GM23338 (cell line): ENCODE data around the gene ATP5IF1. TPM values are rescaled to one million over a fixed set of nuclear protein-coding genes. Genes with fewer than 3 reads are reported as not detected.
A peak's percentile ranks its signal among the peaks of the same experiment; 100 is the strongest.

Experiments used
- ATAC-seq: fragments of 200-7000 bp; cut with Tn5 transposase; 3 replicates; pipeline ENCODE4 v1.9.1; 2020
- DNase-seq: peaks from one replicate; pipeline ENCODE4 v3.0.0-alpha.2; 2015; ENCODE audit warnings: low spot score
- H2AFZ ChIP-seq: fragments of 200-600 bp; sonication (generic); 2 replicates; pipeline ENCODE4 v1.8.0; 2016; ENCODE audit warnings: antibody characterized with exemption, mild to moderate bottlenecking, moderate library complexity
- H3F3A ChIP-seq: fragments of 200-600 bp; sonication (generic); replicated peaks from 2 replicates; pipeline ENCODE4 v1.8.0; 2017; ENCODE audit warnings: antibody characterized with exemption, mixed run types, low read depth
- H3K27ac ChIP-seq: fragments of 200-600 bp; sonication (generic); 2 replicates; pipeline ENCODE4 v1.6.1; 2016; ENCODE audit warnings: low read depth
- H3K27me3 ChIP-seq: fragments of 200-600 bp; sonication (generic); 2 replicates; pipeline ENCODE4 v1.8.0; 2016; ENCODE audit warnings: mild to moderate bottlenecking, mixed run types, moderate library complexity; ENCODE audit not compliant: insufficient read depth
- H3K36me3 ChIP-seq: fragments of 200-600 bp; sonication (generic); 2 replicates; pipeline ENCODE4 v1.8.0; 2016; ENCODE audit warnings: mild to moderate bottlenecking; ENCODE audit not compliant: insufficient read depth
- H3K4me1 ChIP-seq: fragments of 200-600 bp; sonication (generic); 2 replicates; pipeline ENCODE4 v1.8.0; 2016; ENCODE audit warnings: mild to moderate bottlenecking, moderate library complexity; ENCODE audit not compliant: insufficient read depth
- H3K4me2 ChIP-seq: fragments of 200-600 bp; sonication (generic); 2 replicates; pipeline ENCODE4 v1.7.1; 2017; ENCODE audit warnings: mixed run types
- H3K4me3 ChIP-seq: fragments of 200-600 bp; sonication (generic); 2 replicates; pipeline ENCODE4 v1.6.1; 2016; ENCODE audit warnings: mixed run types
- H3K79me2 ChIP-seq: fragments of 200-600 bp; sonication (generic); replicated peaks from 2 replicates; pipeline ENCODE4 v1.8.0; 2017; ENCODE audit warnings: mild to moderate bottlenecking; ENCODE audit not compliant: insufficient read depth
- H3K9me2 ChIP-seq: fragments of 200-600 bp; sonication (generic); 2 replicates; pipeline ENCODE4 v1.8.0; 2017; ENCODE audit not compliant: insufficient read depth
- H4K20me1 ChIP-seq: fragments of 200-600 bp; sonication (generic); replicated peaks from 2 replicates; pipeline ENCODE4 v1.8.0; 2017; ENCODE audit warnings: mild to moderate bottlenecking; ENCODE audit not compliant: insufficient read depth
- H3K27ac Mint-ChIP-seq: 2 replicates; pipeline ENCODE4 v1.8.0; 2020; ENCODE audit warnings: inconsistent platforms, mild to moderate bottlenecking, moderate library complexity, mixed read lengths
- H3K27me3 Mint-ChIP-seq: 3 replicates; pipeline ENCODE4 v1.8.0; 2022; ENCODE audit warnings: low read depth, mild to moderate bottlenecking, moderate library complexity, mixed read lengths, inconsistent platforms; ENCODE audit not compliant: insufficient read depth, poor library complexity
- H3K36me3 Mint-ChIP-seq: 3 replicates; pipeline ENCODE4 v1.8.0; 2021; ENCODE audit warnings: low read depth, mild to moderate bottlenecking, inconsistent platforms, moderate library complexity, mixed read lengths
- H3K4me1 Mint-ChIP-seq: 3 replicates; pipeline ENCODE4 v1.8.0; 2020; ENCODE audit warnings: mild to moderate bottlenecking, inconsistent platforms, mixed read lengths
- H3K4me3 Mint-ChIP-seq: 3 replicates; pipeline ENCODE4 v1.8.0; 2021; ENCODE audit warnings: moderate library complexity, mild to moderate bottlenecking, inconsistent platforms, mixed read lengths
- H3K9me3 Mint-ChIP-seq: 3 replicates; pipeline ENCODE4 v1.8.0; 2020; ENCODE audit warnings: moderate library complexity, mild to moderate bottlenecking, inconsistent platforms, mixed read lengths
- JUNB ChIP-seq: IDR thresholded peaks from one replicate; pipeline ENCODE4 v1.6.1; 2016; ENCODE audit warnings: antibody characterized with exemption; ENCODE audit not compliant: unreplicated experiment
- NANOG ChIP-seq: IDR thresholded peaks from 2 replicates; pipeline ENCODE4 v1.6.1; 2016; ENCODE audit warnings: antibody characterized with exemption, borderline replicate concordance
- POLR2AphosphoS5 ChIP-seq: IDR thresholded peaks from 2 replicates; pipeline ENCODE4 v1.6.1; 2016; ENCODE audit warnings: antibody characterized with exemption, low read depth
- ZNF331 ChIP-seq: fragments of 250-450 bp; sonication (Bioruptor Pico); IDR thresholded peaks from 2 replicates; pipeline ENCODE4 v1.5.0; 2020; ENCODE audit warnings: low read depth, mild to moderate bottlenecking, moderate library complexity
- polyA plus RNA-seq: library from polyadenylated mRNA; unstranded; fragments of >200 nt; fragmentation: Nextera tagmentation; extraction: Ambion mirVana; gene quantifications from 2 replicates; pipeline ENCODE4 v1.2.1, GENCODE V29; 2016
- total RNA-seq: library from RNA; depleted of rRNA; stranded (reverse); fragments of >200 nt; shearing (Covaris generic); gene quantifications from 2 replicates; pipeline ENCODE4 v1.2.3, GENCODE V29; 2014
- TF ChIP-seq, protein P1 (sequence below): IDR thresholded peaks from 2 replicates; pipeline ENCODE4 v1.6.1; 2016; ENCODE audit warnings: antibody characterized with exemption
- TF ChIP-seq, protein P2 (sequence below): IDR thresholded peaks from one replicate; pipeline ENCODE4 v1.6.1; 2018; ENCODE audit warnings: antibody characterized with exemption; ENCODE audit not compliant: unreplicated experiment
- TF ChIP-seq, protein P3 (sequence below): fragments of 250-450 bp; sonication (Bioruptor Pico); IDR thresholded peaks from 2 replicates; pipeline ENCODE4 v1.5.0; 2020; ENCODE audit warnings: mild to moderate bottlenecking, moderate library complexity

The ATP5IF1 gene
- total and polyA plus RNA-seq, 2 experiments from 2014 or later = 230 to 1,325 TPM

DNA sequence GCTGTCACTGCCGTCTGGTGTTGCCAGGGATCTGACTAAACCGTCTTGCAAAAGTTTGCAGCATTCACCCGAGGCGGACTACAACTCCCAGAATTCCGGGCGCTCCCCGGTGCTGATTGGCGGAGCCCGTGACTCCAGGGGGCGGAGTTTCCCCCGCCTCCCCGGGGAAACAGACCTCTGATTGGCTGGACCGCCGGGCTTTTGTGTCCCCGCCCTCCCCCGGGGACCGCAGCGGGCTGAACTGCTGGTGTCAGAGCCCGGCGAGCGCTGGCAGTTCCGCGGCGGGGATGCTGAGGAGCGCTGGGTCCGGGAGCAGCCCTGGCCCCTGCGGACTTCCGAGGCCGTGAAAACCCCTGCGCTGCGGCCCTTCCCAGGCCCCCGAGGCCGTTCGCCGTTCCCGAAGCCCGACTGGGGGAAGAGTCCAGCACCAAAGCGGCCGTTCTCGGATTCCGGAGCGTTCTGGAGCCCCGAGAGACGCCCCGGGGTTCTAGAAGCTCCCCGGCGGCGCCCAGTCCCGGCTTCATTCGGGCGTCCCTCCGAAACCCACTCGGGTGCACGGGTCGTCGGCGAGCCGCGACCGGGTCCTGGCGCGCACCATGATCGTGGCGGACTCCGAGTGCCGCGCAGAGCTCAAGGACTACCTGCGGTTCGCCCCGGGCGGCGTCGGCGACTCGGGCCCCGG lies 23.5 kb downstream of the ATP5IF1 start, which contains the start of gene SESN2:
Gene SESN2, plus strand, starts transcription at position 267 of the 682 bp plus-strand sequence. Its CDS starts 330 bp downstream, at position 597.
- peak within 1 kb of the TSS; percentile 73 for H3K27ac Mint-ChIP-seq
- peak within 1 kb of the TSS; percentile 98 for H3K4me3 ChIP-seq
- H3K27ac ChIP-seq = peak within 1 kb of the TSS; percentile 87
- peaks cover 21% of the 10 kb centered on the region for H3K36me3 Mint-ChIP-seq
- peaks cover 7% of the 10 kb centered on the region; the same call in 1 of the 2 replicates for H3F3A ChIP-seq
- H3K4me3 Mint-ChIP-seq = peak within 1 kb of the TSS; percentile 80
- TF ChIP-seq, protein P1, sequence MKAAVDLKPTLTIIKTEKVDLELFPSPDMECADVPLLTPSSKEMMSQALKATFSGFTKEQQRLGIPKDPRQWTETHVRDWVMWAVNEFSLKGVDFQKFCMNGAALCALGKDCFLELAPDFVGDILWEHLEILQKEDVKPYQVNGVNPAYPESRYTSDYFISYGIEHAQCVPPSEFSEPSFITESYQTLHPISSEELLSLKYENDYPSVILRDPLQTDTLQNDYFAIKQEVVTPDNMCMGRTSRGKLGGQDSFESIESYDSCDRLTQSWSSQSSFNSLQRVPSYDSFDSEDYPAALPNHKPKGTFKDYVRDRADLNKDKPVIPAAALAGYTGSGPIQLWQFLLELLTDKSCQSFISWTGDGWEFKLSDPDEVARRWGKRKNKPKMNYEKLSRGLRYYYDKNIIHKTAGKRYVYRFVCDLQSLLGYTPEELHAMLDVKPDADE = peak; percentile 46; the same call in 1 of the 2 replicates
- TF ChIP-seq, protein P2, sequence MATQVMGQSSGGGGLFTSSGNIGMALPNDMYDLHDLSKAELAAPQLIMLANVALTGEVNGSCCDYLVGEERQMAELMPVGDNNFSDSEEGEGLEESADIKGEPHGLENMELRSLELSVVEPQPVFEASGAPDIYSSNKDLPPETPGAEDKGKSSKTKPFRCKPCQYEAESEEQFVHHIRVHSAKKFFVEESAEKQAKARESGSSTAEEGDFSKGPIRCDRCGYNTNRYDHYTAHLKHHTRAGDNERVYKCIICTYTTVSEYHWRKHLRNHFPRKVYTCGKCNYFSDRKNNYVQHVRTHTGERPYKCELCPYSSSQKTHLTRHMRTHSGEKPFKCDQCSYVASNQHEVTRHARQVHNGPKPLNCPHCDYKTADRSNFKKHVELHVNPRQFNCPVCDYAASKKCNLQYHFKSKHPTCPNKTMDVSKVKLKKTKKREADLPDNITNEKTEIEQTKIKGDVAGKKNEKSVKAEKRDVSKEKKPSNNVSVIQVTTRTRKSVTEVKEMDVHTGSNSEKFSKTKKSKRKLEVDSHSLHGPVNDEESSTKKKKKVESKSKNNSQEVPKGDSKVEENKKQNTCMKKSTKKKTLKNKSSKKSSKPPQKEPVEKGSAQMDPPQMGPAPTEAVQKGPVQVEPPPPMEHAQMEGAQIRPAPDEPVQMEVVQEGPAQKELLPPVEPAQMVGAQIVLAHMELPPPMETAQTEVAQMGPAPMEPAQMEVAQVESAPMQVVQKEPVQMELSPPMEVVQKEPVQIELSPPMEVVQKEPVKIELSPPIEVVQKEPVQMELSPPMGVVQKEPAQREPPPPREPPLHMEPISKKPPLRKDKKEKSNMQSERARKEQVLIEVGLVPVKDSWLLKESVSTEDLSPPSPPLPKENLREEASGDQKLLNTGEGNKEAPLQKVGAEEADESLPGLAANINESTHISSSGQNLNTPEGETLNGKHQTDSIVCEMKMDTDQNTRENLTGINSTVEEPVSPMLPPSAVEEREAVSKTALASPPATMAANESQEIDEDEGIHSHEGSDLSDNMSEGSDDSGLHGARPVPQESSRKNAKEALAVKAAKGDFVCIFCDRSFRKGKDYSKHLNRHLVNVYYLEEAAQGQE = no peak
- TF ChIP-seq POLR2AphosphoS5 (peak; percentile 94), JUNB (peak; percentile 31), NANOG (no peak)
- H3K36me3 ChIP-seq = no peaks in the 10 kb centered on the region
- ATAC-seq (peak; percentile 84), DNase-seq (peak; percentile 100)
- H3K4me1 Mint-ChIP-seq = peaks cover 32% of the 10 kb centered on the region
- H3K9me3 Mint-ChIP-seq = no peaks in the 10 kb centered on the region; the same call in 2 of the 3 replicates
- peaks cover 11% of the 10 kb centered on the region for H3K27me3 Mint-ChIP-seq
- H3K4me2 ChIP-seq = peak within 1 kb of the TSS; percentile 98
- no peaks in the 10 kb centered on the region for H3K27me3 ChIP-seq
- peaks cover 35% of the 10 kb centered on the region for H4K20me1 ChIP-seq
- peaks cover 44% of the 10 kb centered on the region for H3K79me2 ChIP-seq
- H3K4me1 ChIP-seq = peaks cover 42% of the 10 kb centered on the region
- H2AFZ ChIP-seq = peak within 1 kb of the TSS; percentile 5; the same call in 1 of the 2 replicates
- H3K9me2 ChIP-seq = no peaks in the 10 kb centered on the region

DNA sequence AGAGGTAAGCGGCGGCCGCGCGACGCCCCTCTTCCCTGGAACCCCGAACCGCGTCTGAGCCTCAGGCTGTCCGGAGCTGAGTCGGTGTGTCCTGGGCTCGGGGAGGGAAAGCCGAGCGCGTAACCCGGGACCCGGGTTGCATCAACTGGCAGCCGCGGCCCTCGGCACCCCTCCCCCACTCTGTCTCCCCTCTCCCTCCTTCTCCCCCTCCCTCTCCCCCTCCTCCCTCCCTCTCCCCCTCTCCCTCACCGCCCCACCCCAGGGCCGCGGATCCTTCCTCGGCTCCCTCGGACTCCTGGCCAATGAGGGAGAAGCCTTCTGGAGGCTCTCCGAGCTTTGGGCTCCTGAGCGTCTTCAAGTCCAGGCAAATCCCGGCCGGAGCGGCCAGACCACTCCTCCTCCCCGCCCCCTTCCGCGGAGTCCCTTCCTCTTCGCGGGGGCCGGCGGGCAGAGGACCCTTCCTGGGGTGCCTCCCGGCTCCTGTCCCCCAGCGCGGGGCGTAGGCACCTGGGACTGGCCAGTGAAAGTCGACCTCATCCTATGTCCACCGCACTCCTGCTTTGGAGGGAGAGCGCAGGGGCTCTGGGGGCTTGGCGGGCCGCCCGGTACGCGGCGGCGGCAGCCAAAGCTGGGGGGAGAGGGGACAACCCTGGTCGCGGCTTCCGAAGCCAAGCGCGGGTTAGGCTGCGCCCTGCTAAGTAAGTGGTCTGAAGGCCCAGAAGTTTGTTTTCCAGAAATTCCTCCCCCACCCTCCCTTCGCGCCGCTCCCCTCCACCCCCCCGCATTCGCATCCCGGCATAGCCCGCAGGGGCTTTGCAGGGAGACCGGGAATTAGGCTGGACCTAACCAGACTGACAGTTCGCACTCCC lies 24.2 kb downstream of the ATP5IF1 start:
- H3K4me3 ChIP-seq = peak overlapping the region; percentile 98
- peak overlapping the region; percentile 87 for H3K27ac ChIP-seq
- H3K9me2 ChIP-seq = no peaks in the 10 kb centered on the region
- H3K27me3 Mint-ChIP-seq = peaks cover 11% of the 10 kb centered on the region
- no peaks in the 10 kb centered on the region; the same call in 2 of the 3 replicates for H3K9me3 Mint-ChIP-seq
- peaks cover 52% of the 10 kb centered on the region for H3K79me2 ChIP-seq
- H3K4me1 ChIP-seq = peaks cover 50% of the 10 kb centered on the region
- H3K36me3 Mint-ChIP-seq = peaks cover 21% of the 10 kb centered on the region
- peak; percentile 84 for ATAC-seq
- H3K27ac Mint-ChIP-seq = peak overlapping the region; percentile 17
- H2AFZ ChIP-seq = no peak overlapping the region
- H3K27me3 ChIP-seq = no peaks in the 10 kb centered on the region
- H3K4me3 Mint-ChIP-seq = peak overlapping the region; percentile 80
- peaks cover 7% of the 10 kb centered on the region; the same call in 1 of the 2 replicates for H3F3A ChIP-seq
- peaks cover 38% of the 10 kb centered on the region for H3K4me1 Mint-ChIP-seq
- H3K4me2 ChIP-seq = peak overlapping the region; percentile 98
- DNase-seq = peak; percentile 92
- H4K20me1 ChIP-seq = peaks cover 43% of the 10 kb centered on the region
- H3K36me3 ChIP-seq = no peaks in the 10 kb centered on the region
- TF ChIP-seq, protein P3, sequence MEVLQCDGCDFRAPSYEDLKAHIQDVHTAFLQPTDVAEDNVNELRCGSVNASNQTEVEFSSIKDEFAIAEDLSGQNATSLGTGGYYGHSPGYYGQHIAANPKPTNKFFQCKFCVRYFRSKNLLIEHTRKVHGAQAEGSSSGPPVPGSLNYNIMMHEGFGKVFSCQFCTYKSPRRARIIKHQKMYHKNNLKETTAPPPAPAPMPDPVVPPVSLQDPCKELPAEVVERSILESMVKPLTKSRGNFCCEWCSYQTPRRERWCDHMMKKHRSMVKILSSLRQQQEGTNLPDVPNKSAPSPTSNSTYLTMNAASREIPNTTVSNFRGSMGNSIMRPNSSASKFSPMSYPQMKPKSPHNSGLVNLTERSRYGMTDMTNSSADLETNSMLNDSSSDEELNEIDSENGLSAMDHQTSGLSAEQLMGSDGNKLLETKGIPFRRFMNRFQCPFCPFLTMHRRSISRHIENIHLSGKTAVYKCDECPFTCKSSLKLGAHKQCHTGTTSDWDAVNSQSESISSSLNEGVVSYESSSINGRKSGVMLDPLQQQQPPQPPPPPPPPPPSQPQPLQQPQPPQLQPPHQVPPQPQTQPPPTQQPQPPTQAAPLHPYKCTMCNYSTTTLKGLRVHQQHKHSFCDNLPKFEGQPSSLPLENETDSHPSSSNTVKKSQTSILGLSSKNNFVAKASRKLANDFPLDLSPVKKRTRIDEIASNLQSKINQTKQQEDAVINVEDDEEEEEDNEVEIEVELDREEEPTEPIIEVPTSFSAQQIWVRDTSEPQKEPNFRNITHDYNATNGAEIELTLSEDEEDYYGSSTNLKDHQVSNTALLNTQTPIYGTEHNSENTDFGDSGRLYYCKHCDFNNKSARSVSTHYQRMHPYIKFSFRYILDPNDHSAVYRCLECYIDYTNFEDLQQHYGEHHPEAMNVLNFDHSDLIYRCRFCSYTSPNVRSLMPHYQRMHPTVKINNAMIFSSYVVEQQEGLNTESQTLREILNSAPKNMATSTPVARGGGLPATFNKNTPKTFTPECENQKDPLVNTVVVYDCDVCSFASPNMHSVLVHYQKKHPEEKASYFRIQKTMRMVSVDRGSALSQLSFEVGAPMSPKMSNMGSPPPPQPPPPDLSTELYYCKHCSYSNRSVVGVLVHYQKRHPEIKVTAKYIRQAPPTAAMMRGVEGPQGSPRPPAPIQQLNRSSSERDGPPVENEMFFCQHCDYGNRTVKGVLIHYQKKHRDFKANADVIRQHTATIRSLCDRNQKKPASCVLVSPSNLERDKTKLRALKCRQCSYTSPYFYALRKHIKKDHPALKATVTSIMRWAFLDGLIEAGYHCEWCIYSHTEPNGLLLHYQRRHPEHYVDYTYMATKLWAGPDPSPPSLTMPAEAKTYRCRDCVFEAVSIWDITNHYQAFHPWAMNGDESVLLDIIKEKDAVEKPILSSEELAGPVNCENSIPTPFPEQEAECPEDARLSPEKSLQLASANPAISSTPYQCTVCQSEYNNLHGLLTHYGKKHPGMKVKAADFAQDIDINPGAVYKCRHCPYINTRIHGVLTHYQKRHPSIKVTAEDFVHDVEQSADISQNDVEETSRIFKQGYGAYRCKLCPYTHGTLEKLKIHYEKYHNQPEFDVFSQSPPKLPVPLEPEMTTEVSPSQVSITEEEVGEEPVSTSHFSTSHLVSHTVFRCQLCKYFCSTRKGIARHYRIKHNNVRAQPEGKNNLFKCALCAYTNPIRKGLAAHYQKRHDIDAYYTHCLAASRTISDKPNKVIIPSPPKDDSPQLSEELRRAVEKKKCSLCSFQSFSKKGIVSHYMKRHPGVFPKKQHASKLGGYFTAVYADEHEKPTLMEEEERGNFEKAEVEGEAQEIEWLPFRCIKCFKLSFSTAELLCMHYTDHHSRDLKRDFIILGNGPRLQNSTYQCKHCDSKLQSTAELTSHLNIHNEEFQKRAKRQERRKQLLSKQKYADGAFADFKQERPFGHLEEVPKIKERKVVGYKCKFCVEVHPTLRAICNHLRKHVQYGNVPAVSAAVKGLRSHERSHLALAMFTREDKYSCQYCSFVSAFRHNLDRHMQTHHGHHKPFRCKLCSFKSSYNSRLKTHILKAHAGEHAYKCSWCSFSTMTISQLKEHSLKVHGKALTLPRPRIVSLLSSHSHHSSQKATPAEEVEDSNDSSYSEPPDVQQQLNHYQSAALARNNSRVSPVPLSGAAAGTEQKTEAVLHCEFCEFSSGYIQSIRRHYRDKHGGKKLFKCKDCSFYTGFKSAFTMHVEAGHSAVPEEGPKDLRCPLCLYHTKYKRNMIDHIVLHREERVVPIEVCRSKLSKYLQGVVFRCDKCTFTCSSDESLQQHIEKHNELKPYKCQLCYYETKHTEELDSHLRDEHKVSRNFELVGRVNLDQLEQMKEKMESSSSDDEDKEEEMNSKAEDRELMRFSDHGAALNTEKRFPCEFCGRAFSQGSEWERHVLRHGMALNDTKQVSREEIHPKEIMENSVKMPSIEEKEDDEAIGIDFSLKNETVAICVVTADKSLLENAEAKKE = no peak
- TF ChIP-seq JUNB = no peak
- no peak for TF ChIP-seq ZNF331
- TF ChIP-seq NANOG = no peak
